Activated T-cell treated with anti-CD3 and anti-CD28 coated beads, Interleukin-2, amount 50 U/mL, for 72 hours (primary cell): ENCODE measurements around the gene CAMKMT. TPM values are rescaled to one million over a fixed set of nuclear protein-coding genes. Genes with fewer than 3 reads are reported as not detected.

Experiments
- ATAC-seq, 2 donors: fragments of 150-1000 bp; cut with Tn5 transposase; replicated peaks in 1 of 2; 2 replicates each; pipeline ENCODE4 v1.10.0; 2021; ENCODE audit warnings: moderate library complexity in 2 of 2, mild to moderate bottlenecking in 1 of 2
- DNase-seq, 2 donors: peaks; one replicate each; pipeline ENCODE4 v3.0.0; 2021 to 2022; ENCODE audit warnings: mixed read lengths in 1 of 2
- H3K27ac Mint-ChIP-seq: one replicate; pipeline ENCODE4 v1.8.0; 2022; ENCODE audit warnings: mild to moderate bottlenecking, moderate library complexity, mixed read lengths
- H3K27me3 Mint-ChIP-seq: one replicate; pipeline ENCODE4 v1.8.0; 2022; ENCODE audit warnings: low read depth, mixed read lengths
- H3K36me3 Mint-ChIP-seq, 2 donors: one replicate each; pipeline ENCODE4 v1.8.0; 2022; ENCODE audit warnings: mixed read lengths in 2 of 2, mild to moderate bottlenecking in 1 of 2; ENCODE audit not compliant: insufficient read depth in 2 of 2
- H3K4me1 Mint-ChIP-seq: one replicate; pipeline ENCODE4 v1.8.0; 2022; ENCODE audit warnings: low read depth, mixed read lengths
- H3K4me3 Mint-ChIP-seq, 2 donors: one replicate each; pipeline ENCODE4 v1.8.0; 2022; ENCODE audit warnings: mild to moderate bottlenecking in 2 of 2, mixed read lengths in 2 of 2, moderate library complexity in 2 of 2
- H3K9me3 Mint-ChIP-seq, 2 donors: one replicate each; pipeline ENCODE4 v1.8.0; 2022; ENCODE audit warnings: mixed read lengths in 2 of 2
- total RNA-seq, 2 donors: library from RNA; stranded (reverse); gene quantifications; one replicate each; pipeline ENCODE4 v1.2.3, GENCODE V29; 2022

The CAMKMT gene
- total RNA-seq, 2 donors from 2014 or later: 26.1 to 26.5 TPM

- Mint-ChIP-seq H3K36me3 (peaks cover 0 to 3% of the 10 kb centered on the region in 2 donors), H3K4me3 (no peak overlapping the region), H3K9me3 (peaks cover 0 to 2% of the 10 kb centered on the region in 2 donors), H3K27me3 (peaks cover 10% of the 10 kb centered on the region), H3K27ac (no peak overlapping the region), H3K4me1 (peaks cover 9% of the 10 kb centered on the region)
- no peak for DNase-seq
- ATAC-seq: no peak
Measured at GRCh38 chr2:44777036-44777435, 415.3 kb downstream of the CAMKMT start.

DNA sequence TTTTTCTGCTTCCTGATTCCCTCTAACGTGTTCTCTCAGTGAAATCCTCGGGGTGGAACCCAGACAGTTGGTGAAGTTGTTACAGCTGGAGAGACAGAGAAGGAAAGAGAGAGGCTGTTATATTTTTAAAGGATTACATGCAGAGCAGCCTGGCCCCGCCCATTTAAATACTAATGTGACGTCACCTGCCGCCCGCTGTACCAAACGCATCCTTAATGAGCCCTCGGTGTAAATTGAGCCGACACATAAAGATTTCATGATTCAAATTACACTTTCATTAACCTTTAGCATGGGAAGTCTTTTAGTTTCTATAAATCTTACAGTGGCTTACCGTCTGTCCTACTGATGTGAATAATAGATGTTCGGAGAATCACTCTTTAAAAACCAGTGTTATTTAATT, 415.8 kb downstream of the CAMKMT start:
- Mint-ChIP-seq H3K4me1 (peaks cover 9% of the 10 kb centered on the region), H3K36me3 (peaks cover 0 to 3% of the 10 kb centered on the region in 2 donors), H3K4me3 (no peak overlapping the region), H3K27me3 (peaks cover 10% of the 10 kb centered on the region), H3K9me3 (peaks cover 0 to 2% of the 10 kb centered on the region in 2 donors), H3K27ac (no peak overlapping the region)
- DNase-seq (no peak), ATAC-seq (no peak)

GRCh38 chr2:44778221-44778654, 416.5 kb downstream of the CAMKMT start:
- no peak for DNase-seq
- no peak overlapping the region for H3K27ac Mint-ChIP-seq
- H3K4me3 Mint-ChIP-seq: no peak overlapping the region
- H3K4me1 Mint-ChIP-seq: peaks cover 9% of the 10 kb centered on the region
- peaks cover 0 to 2% of the 10 kb centered on the region in 2 donors for H3K9me3 Mint-ChIP-seq
- H3K27me3 Mint-ChIP-seq: peaks cover 10% of the 10 kb centered on the region
- ATAC-seq: no peak
- H3K36me3 Mint-ChIP-seq: peaks cover 0 to 5% of the 10 kb centered on the region in 2 donors

- H3K4me1 Mint-ChIP-seq: peaks cover 9% of the 10 kb centered on the region
- H3K27ac Mint-ChIP-seq: no peak overlapping the region
- DNase-seq: no peak
- peaks cover 0 to 5% of the 10 kb centered on the region in 2 donors for H3K36me3 Mint-ChIP-seq
- no peak overlapping the region for H3K4me3 Mint-ChIP-seq
- ATAC-seq: no peak
- H3K9me3 Mint-ChIP-seq: peaks cover 0 to 2% of the 10 kb centered on the region in 2 donors
- peaks cover 10% of the 10 kb centered on the region for H3K27me3 Mint-ChIP-seq
Measured at GRCh38 chr2:44778671-44779476, 417.1 kb downstream of the CAMKMT start.

GRCh38 chr2:44779793-44780192, 418.0 kb downstream of the CAMKMT start:
- H3K4me1 Mint-ChIP-seq: peaks cover 9% of the 10 kb centered on the region
- no peak overlapping the region for H3K27ac Mint-ChIP-seq
- ATAC-seq (no peak), DNase-seq (no peak)
- H3K36me3 Mint-ChIP-seq: peaks cover 0 to 5% of the 10 kb centered on the region in 2 donors
- peaks cover 10% of the 10 kb centered on the region for H3K27me3 Mint-ChIP-seq
- H3K4me3 Mint-ChIP-seq: no peak overlapping the region
- peaks cover 0 to 2% of the 10 kb centered on the region in 2 donors for H3K9me3 Mint-ChIP-seq

DNA sequence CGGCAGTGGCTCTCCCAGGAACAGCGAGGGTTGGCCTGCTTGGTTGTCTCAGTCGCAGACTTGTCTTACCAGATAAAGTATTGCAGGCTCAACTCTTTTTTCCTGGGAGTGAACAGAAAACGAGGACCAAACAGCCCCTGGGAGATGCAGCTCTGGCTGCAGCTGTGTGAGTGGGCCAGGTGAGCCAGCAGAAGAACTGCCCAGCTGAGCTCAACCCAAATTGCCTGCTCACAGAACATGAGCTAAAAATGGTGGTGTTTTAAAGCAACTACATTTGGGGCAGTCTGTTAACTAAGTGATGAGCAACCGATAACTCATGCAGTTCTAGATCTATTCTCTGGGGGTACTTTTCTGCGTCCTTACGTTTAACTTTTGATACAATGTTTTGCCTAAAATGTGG, 418.7 kb downstream of the CAMKMT start:
- Mint-ChIP-seq H3K36me3 (peaks cover 0 to 5% of the 10 kb centered on the region in 2 donors), H3K4me1 (peaks cover 9% of the 10 kb centered on the region), H3K27me3 (peaks cover 10% of the 10 kb centered on the region), H3K27ac (no peak overlapping the region), H3K4me3 (no peak overlapping the region), H3K9me3 (peaks cover 0 to 2% of the 10 kb centered on the region in 2 donors)
- no peak for ATAC-seq
- DNase-seq: no peak

DNA sequence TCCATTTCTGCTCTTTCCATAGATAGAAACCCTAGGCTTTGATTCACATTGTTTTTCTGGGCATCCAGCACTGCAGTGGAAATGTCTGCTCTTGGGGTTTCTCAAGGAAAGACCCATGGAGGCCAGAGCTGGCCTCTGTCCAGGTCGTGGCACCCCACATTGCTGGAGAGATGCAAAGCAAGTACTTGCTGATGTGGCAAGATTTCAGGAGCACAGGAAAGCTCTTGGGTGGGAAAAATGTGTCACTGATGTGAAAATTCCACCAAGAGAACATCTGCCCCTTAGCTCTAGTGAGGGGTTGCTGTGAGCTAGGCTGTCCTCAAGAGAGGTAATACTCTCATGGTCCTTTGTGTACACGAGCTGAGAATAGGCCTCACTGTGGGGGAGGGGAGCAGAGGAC, 423.7 kb downstream of the CAMKMT start:
- Mint-ChIP-seq H3K4me1 (no peaks in the 10 kb centered on the region), H3K9me3 (peaks cover 0 to 2% of the 10 kb centered on the region in 2 donors), H3K27me3 (peaks cover 10% of the 10 kb centered on the region), H3K4me3 (no peak overlapping the region), H3K36me3 (peaks cover 0 to 5% of the 10 kb centered on the region in 2 donors), H3K27ac (no peak overlapping the region)
- ATAC-seq: no peak
- DNase-seq: no peak

DNA sequence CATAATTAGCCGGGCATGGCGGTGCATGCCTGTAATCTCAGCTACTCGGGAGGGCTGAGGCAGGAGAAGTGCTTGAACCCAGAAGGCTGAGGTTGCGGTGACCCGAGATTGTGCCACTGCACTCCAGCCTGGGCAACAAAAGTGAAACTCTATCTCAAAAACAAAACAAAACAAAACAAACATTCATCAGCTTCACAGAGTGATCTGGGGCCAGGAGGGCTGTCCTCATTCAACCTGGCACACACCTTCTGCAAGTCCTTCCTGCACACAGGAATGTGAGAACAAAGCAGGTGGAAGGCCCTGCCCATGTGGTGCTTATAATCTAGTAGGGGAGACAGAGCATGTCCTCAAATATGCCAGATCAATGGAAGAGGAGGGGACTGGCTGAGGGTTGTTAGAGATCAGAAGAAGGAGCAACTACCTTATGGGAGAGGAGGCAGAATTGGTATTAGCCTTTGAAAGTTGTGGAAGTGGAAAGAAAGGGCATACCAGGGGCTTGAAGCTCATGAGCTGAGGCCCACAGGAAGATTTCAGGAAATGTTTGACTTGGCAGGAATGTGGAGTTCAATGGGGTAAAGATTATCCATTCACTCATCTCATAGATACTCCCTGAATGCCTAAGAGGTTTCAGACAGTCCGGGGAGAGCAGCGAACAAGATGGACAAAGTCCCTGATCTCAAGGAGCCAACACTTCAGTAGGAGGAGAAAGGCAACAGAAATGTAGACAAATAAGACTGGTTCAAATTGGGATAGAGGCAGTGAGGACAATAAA, 424.5 kb downstream of the CAMKMT start:
- no peak for ATAC-seq

DNA sequence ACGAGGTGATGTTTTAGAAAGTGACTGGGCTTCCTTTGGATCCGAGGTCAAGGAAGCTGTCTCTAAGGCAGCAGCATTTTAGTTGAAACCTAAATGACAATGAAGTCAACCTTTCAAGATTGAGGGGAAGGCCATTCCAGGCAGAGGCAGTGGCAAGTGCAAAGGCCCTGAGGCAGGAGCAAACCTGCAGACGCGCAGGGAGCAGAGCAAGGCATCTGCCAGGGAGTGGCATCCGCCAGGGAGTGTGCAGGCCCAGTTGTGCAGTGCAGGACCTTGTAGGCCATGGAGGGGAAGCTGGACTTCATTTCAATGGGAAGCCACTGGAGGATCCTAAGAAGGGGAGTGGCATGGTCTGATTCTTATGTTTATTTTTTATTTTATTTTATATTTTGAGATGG, 425.1 kb downstream of the CAMKMT start:
- H3K27me3 Mint-ChIP-seq: peaks cover 18% of the 10 kb centered on the region
- H3K27ac Mint-ChIP-seq: no peak overlapping the region
- no peaks in the 10 kb centered on the region for H3K4me1 Mint-ChIP-seq
- ATAC-seq (no peak), DNase-seq (no peak)
- peaks cover 0 to 5% of the 10 kb centered on the region in 2 donors for H3K36me3 Mint-ChIP-seq
- peaks cover 2 to 3% of the 10 kb centered on the region in 2 donors for H3K9me3 Mint-ChIP-seq
- H3K4me3 Mint-ChIP-seq: no peak overlapping the region

More for the DNA sequence above, 424.5 kb downstream of the CAMKMT start:
- no peaks in the 10 kb centered on the region for H3K9me3 Mint-ChIP-seq
- H3K36me3 Mint-ChIP-seq: peaks cover 0 to 2% of the 10 kb centered on the region in 2 donors
- no peak for DNase-seq
- no peaks in the 10 kb centered on the region for H3K4me1 Mint-ChIP-seq
- no peak overlapping the region for H3K27ac Mint-ChIP-seq
- no peak overlapping the region for H3K4me3 Mint-ChIP-seq
- peaks cover 12% of the 10 kb centered on the region for H3K27me3 Mint-ChIP-seq

- H3K36me3 Mint-ChIP-seq: peaks cover 0 to 4% of the 10 kb centered on the region in 2 donors
- no peak overlapping the region for H3K27ac Mint-ChIP-seq
- DNase-seq: no peak
- H3K9me3 Mint-ChIP-seq: peaks cover 2 to 3% of the 10 kb centered on the region in 2 donors
- H3K4me3 Mint-ChIP-seq: no peak overlapping the region
- H3K27me3 Mint-ChIP-seq: peaks cover 27% of the 10 kb centered on the region
- H3K4me1 Mint-ChIP-seq: no peaks in the 10 kb centered on the region
- no peak for ATAC-seq
Measured at GRCh38 chr2:44787663-44788062, 425.9 kb downstream of the CAMKMT start.

GRCh38 chr2:44789446-44789845, 427.7 kb downstream of the CAMKMT start:
- Mint-ChIP-seq H3K4me3 (no peak overlapping the region), H3K27me3 (peaks cover 37% of the 10 kb centered on the region), H3K36me3 (peaks cover 0 to 4% of the 10 kb centered on the region in 2 donors), H3K9me3 (peaks cover 3 to 5% of the 10 kb centered on the region in 2 donors), H3K27ac (no peak overlapping the region), H3K4me1 (no peaks in the 10 kb centered on the region)
- DNase-seq: no peak
- no peak for ATAC-seq

GRCh38 chr2:44789971-44790721, 428.4 kb downstream of the CAMKMT start:
- Mint-ChIP-seq H3K4me3 (no peak overlapping the region), H3K4me1 (no peaks in the 10 kb centered on the region), H3K27ac (no peak overlapping the region), H3K27me3 (peaks cover 37% of the 10 kb centered on the region), H3K36me3 (peaks cover 0 to 4% of the 10 kb centered on the region in 2 donors), H3K9me3 (peaks cover 3 to 6% of the 10 kb centered on the region in 2 donors)
- ATAC-seq: no peak
- DNase-seq: no peak
